H1 (cell line): ENCODE results near the gene IFNK. TPM values are rescaled to one million over a fixed set of nuclear protein-coding genes. Genes with fewer than 3 reads are reported as not detected.

Experiments used
- CTCF ChIA-PET: fragments of 300-600 bp; sonication (Branson Sonifier 250); formaldehyde crosslinking; loops from one replicate; lab custom pipeline; 2021; ENCODE audit not compliant: partially characterized antibody; lab: Charles Lee
- POLR2A ChIA-PET: fragments of 300-600 bp; sonication (Branson Sonifier 250); formaldehyde crosslinking; loops from one replicate; lab custom pipeline; 2021; ENCODE audit warnings: inconsistent platforms; ENCODE audit not compliant: partially characterized antibody; lab: Charles Lee
- DNase-seq, 2 experiments: peaks; one replicate each; pipeline versions ENCODE4 v3.0.0 to v3.0.0-alpha.2; 2010 to 2022; ENCODE audit warnings: low spot score in 2 of 2, low read depth in 1 of 2, mixed read lengths in 1 of 2
- FAIRE-seq: peaks from 2 replicates; lab custom pipeline; 2011; peaks lifted over from hg19 to GRCh38; lab: Jason Lieb, UNC
- H2AFZ ChIP-seq: 2 replicates; pipeline ENCODE4 v1.8.1; 2012; ENCODE audit warnings: low read length, inconsistent platforms
- H2AK5ac ChIP-seq: 2 replicates; pipeline ENCODE4 v1.6.1; 2013; ENCODE audit warnings: low read depth, low read length
- H2BK120ac ChIP-seq: replicated peaks from 2 replicates; pipeline ENCODE3; 2013; ENCODE audit warnings: low read depth, low read length, inconsistent platforms
- H2BK12ac ChIP-seq: 2 replicates; pipeline ENCODE4 v1.6.1; 2013; ENCODE audit warnings: low read depth, low read length
- H2BK15ac ChIP-seq: 2 replicates; pipeline ENCODE4 v1.6.1; 2013; ENCODE audit warnings: low read length
- H2BK20ac ChIP-seq: 2 replicates; pipeline ENCODE4 v1.6.1; 2013; ENCODE audit warnings: low read length
- H2BK5ac ChIP-seq: 2 replicates; pipeline ENCODE4 v1.6.1; 2013; ENCODE audit warnings: low read depth, low read length
- H3K14ac ChIP-seq: 2 replicates; pipeline ENCODE4 v1.6.1; 2013; ENCODE audit warnings: inconsistent platforms; ENCODE audit not compliant: insufficient read length
- H3K18ac ChIP-seq: 2 replicates; pipeline ENCODE4 v1.6.1; 2013; ENCODE audit warnings: low read length; ENCODE audit errors: extremely low read depth
- H3K23ac ChIP-seq: 2 replicates; pipeline ENCODE4 v1.6.1; 2013; ENCODE audit warnings: inconsistent platforms; ENCODE audit not compliant: insufficient read length
- H3K23me2 ChIP-seq: 2 replicates; pipeline ENCODE4 v1.6.1; 2013; ENCODE audit warnings: low read depth, low read length
- H3K27ac ChIP-seq: 2 replicates; pipeline ENCODE4 v1.6.1; 2011; ENCODE audit warnings: low read depth, low read length, inconsistent platforms
- H3K27me3 ChIP-seq, 4 experiments: replicated peaks in 1 of 4; 1 replicate in 1 of 4; 2 replicates in 3 of 4; pipeline versions ENCODE4 v1.6.1 to v1.8.1; 2011 to 2013; ENCODE audit warnings: low read length in 3 of 4, mild to moderate bottlenecking in 3 of 4, inconsistent platforms in 2 of 4, mixed read lengths in 2 of 4, moderate library complexity in 1 of 4; ENCODE audit not compliant: control insufficient read depth in 3 of 4, insufficient read depth in 3 of 4; ENCODE audit errors: extremely low read depth in 1 of 4
- H3K36me3 ChIP-seq, 4 experiments: 2 replicates each; pipeline versions ENCODE4 v1.6.1 to v1.8.1; 2011 to 2013; ENCODE audit warnings: mild to moderate bottlenecking in 4 of 4, low read length in 3 of 4, moderate library complexity in 2 of 4, control low read depth in 1 of 4, inconsistent platforms in 1 of 4; ENCODE audit not compliant: insufficient read depth in 4 of 4, control insufficient read depth in 2 of 4
- H3K4ac ChIP-seq: replicated peaks from 2 replicates; pipeline ENCODE3; 2013; ENCODE audit warnings: low read length, low read depth, mixed read lengths, inconsistent platforms; ENCODE audit not compliant: insufficient read length
- H3K4me1 ChIP-seq, 4 experiments: replicated peaks in 1 of 4; 1 replicate in 1 of 4; 2 replicates in 3 of 4; pipeline versions ENCODE4 v1.6.1 to v1.8.1; 2011 to 2013; ENCODE audit warnings: low read length in 3 of 4, inconsistent platforms in 2 of 4, mixed read lengths in 1 of 4; ENCODE audit not compliant: insufficient read depth in 4 of 4, control insufficient read depth in 3 of 4
- H3K4me2 ChIP-seq, 2 experiments: 2 replicates each; pipeline versions ENCODE4 v1.6.1 to v1.8.1; 2011 to 2013; ENCODE audit warnings: low read depth in 2 of 2, low read length in 2 of 2, control low read depth in 1 of 2, inconsistent platforms in 1 of 2, mild to moderate bottlenecking in 1 of 2; ENCODE audit not compliant: insufficient read depth in 1 of 2
- H3K4me3 ChIP-seq, 4 experiments: fragments of 200-600, 300-600 bp in 1 of 4; sonication (generic), shearing (Covaris generic), sonication (Bioruptor Twin) in 1 of 4; 2 replicates each; pipeline versions ENCODE4 v1.5.1 to v1.8.1; 2011 to 2016; ENCODE audit warnings: low read length in 4 of 4, low read depth in 3 of 4, control low read depth in 2 of 4, inconsistent platforms in 2 of 4, mild to moderate bottlenecking in 2 of 4, mixed read lengths in 1 of 4, moderate library complexity in 1 of 4; ENCODE audit not compliant: insufficient read depth in 2 of 4; ENCODE audit errors: extremely low read depth in 1 of 4
- H3K56ac ChIP-seq: replicated peaks from 2 replicates; pipeline ENCODE3; 2013; ENCODE audit warnings: low read depth, mild to moderate bottlenecking, mixed read lengths, low read length, inconsistent platforms; ENCODE audit not compliant: insufficient read length
- H3K79me1 ChIP-seq: 2 replicates; pipeline ENCODE4 v1.6.1; 2013; ENCODE audit warnings: low read depth, low read length, control low read depth
- H3K79me2 ChIP-seq, 2 experiments: 2 replicates each; pipeline versions ENCODE4 v1.6.1 to v1.8.1; 2012 to 2013; ENCODE audit warnings: low read length in 2 of 2, mild to moderate bottlenecking in 2 of 2, inconsistent platforms in 1 of 2; ENCODE audit not compliant: insufficient read depth in 2 of 2, control insufficient read depth in 1 of 2
- H3K9ac ChIP-seq, 4 experiments: replicated peaks in 1 of 4; 1 replicate in 1 of 4; 2 replicates in 3 of 4; pipeline versions ENCODE4 v1.6.1 to v1.8.1; 2011 to 2013; ENCODE audit warnings: low read depth in 3 of 4, low read length in 3 of 4, control low read depth in 2 of 4, mild to moderate bottlenecking in 2 of 4, moderate library complexity in 2 of 4, inconsistent platforms in 1 of 4; ENCODE audit errors: extremely low read depth in 1 of 4
- H3K9me3 ChIP-seq, 2 experiments: 2 replicates each; pipeline versions ENCODE4 v1.6.1 to v1.8.1; 2012 to 2013; ENCODE audit warnings: mild to moderate bottlenecking in 2 of 2, moderate library complexity in 2 of 2, control low read depth in 1 of 2, inconsistent platforms in 1 of 2, low read depth in 1 of 2, low read length in 1 of 2, mixed read lengths in 1 of 2; ENCODE audit not compliant: insufficient read depth in 2 of 2
- H4K20me1 ChIP-seq, 2 experiments: replicated peaks in 1 of 2; 2 replicates each; pipeline versions ENCODE3 to v1.8.1; 2011 to 2013; ENCODE audit warnings: inconsistent platforms in 2 of 2, low read length in 2 of 2, mild to moderate bottlenecking in 1 of 2; ENCODE audit not compliant: insufficient read depth in 2 of 2, control insufficient read depth in 1 of 2
- H4K5ac ChIP-seq: 2 replicates; pipeline ENCODE4 v1.6.1; 2013; ENCODE audit warnings: low read length, low read depth, mixed read lengths, inconsistent platforms; ENCODE audit not compliant: insufficient read length
- H4K8ac ChIP-seq: 2 replicates; pipeline ENCODE4 v1.8.0; 2013; ENCODE audit warnings: mild to moderate bottlenecking, moderate library complexity, low read length, inconsistent platforms; ENCODE audit not compliant: insufficient read depth; ENCODE audit errors: extremely low read depth
- H4K91ac ChIP-seq: replicated peaks from 2 replicates; pipeline ENCODE3; 2013; ENCODE audit warnings: low read length, mixed read lengths, inconsistent platforms; ENCODE audit not compliant: insufficient read length
- ATF3 ChIP-seq: IDR thresholded peaks from 2 replicates; pipeline ENCODE4 v1.6.1; 2011; ENCODE audit warnings: low read depth, mild to moderate bottlenecking, low read length; ENCODE audit not compliant: insufficient read depth
- BACH1 ChIP-seq: IDR thresholded peaks from 2 replicates; pipeline ENCODE4 v1.6.1; 2012; ENCODE audit warnings: low read length, improper control_type of control experiment
- FOSL1 ChIP-seq: IDR thresholded peaks from 2 replicates; pipeline ENCODE4 v1.6.1; 2011; ENCODE audit warnings: mild to moderate bottlenecking, low read depth, low read length, moderate library complexity; ENCODE audit not compliant: insufficient read depth
- HDAC2 ChIP-seq, 2 experiments: fragments of 300-600 bp in 1 of 2; sonication (generic) in 1 of 2; IDR thresholded peaks; 2 replicates each; pipeline ENCODE4 v1.6.1; 2011 to 2012; ENCODE audit warnings: low read depth in 2 of 2, low read length in 2 of 2, mild to moderate bottlenecking in 2 of 2, moderate library complexity in 2 of 2, borderline replicate concordance in 1 of 2, inconsistent platforms in 1 of 2
- MAX ChIP-seq: IDR thresholded peaks from 2 replicates; pipeline ENCODE4 v1.6.1; 2012; ENCODE audit warnings: inconsistent platforms
- PHF8 ChIP-seq: fragments of 200-600 bp; sonication (generic); conservative IDR thresholded peaks from 2 replicates; pipeline ENCODE4 v1.7.1; 2012; ENCODE audit warnings: low read depth, mild to moderate bottlenecking, inconsistent platforms, low read length, moderate library complexity
- POLR2AphosphoS5 ChIP-seq: IDR thresholded peaks from 2 replicates; pipeline ENCODE4 v1.6.1; 2011; ENCODE audit warnings: low read depth, low read length
- TAF1 ChIP-seq: IDR thresholded peaks from 2 replicates; pipeline ENCODE4 v1.6.1; 2011; ENCODE audit warnings: mild to moderate bottlenecking, low read depth, low read length
- ZNF274 ChIP-seq: IDR thresholded peaks from 2 replicates; pipeline ENCODE4 v1.7.0; 2012; ENCODE audit warnings: low read length, borderline replicate concordance; ENCODE audit errors: extremely low read depth
- WGBS, 2 experiments: shearing (Covaris generic) in 1 of 2; methylation state at CpG; one replicate each; pipeline versions ENCODE4 v1.1.6 to v1.1.7; 2013 to 2015; ENCODE audit warnings: low lambda C conversion rate in 2 of 2, mixed read lengths in 2 of 2, inconsistent platforms in 1 of 2, low coverage in 1 of 2, missing lambda C conversion rate in 1 of 2; ENCODE audit not compliant: insufficient replicate concordance in 2 of 2, insufficient coverage in 1 of 2, insufficient read length in 1 of 2; ENCODE audit errors: extremely low coverage in 1 of 2, missing lambda C conversion rate in 1 of 2; 5-methylcytosine and 5-hydroxymethylcytosine counted together
- polyA plus RNA-seq, 7 experiments: library from polyadenylated mRNA; depleted of rRNA in 3 of 7; stranded (reverse) in 5 of 7; unstranded in 2 of 7; fragments of >200 nt in 5 of 7; fragments of 200-250 nt in 2 of 7; gene quantifications; 1 replicate in 5 of 7; 2 replicates in 1 of 7; 4 replicates in 1 of 7; pipeline versions ENCODE4 v1.2.1 to v1.2.3, GENCODE V29; 2011 to 2013; ENCODE audit warnings: missing spikeins in 2 of 7, mixed read lengths in 2 of 7
- total RNA-seq: library from RNA; stranded (reverse); fragmentation: NEBNext Ultra II Directional; extraction: Animal tissue kit (Norgen Biotek cat#: 25700); gene quantifications from 2 replicates; pipeline ENCODE4 v1.2.1, GENCODE V29; 2021

Gene IFNK
- total and polyA plus RNA-seq, 2 of the 8 experiments (the other 6 are each of a cell fraction or from before 2014, with no cell fraction given), result not detected

- H4K91ac ChIP-seq, result no peak overlapping the region
- CTCF ChIA-PET, result interaction anchor here (0.7 to 3.1 kb wide), 13 partner anchors 8 to 432 kb away, joined by 3 to 21 read pairs (median 4); no protein-coding TSS in a partner anchor
- no peak overlapping the region for H3K4ac ChIP-seq
These were observed 10.6 kb downstream of the IFNK start for GRCh38 chr9:27534658-27535209.

More at GRCh38 chr9:27534658-27535209, 10.6 kb downstream of the IFNK start:
- H3K23me2 ChIP-seq, result no peaks in the 10 kb centered on the region; the same call in 1 of the 2 replicates
- H3K4me1 ChIP-seq, result peaks cover 0 to 5% (median 0%) of the 10 kb centered on the region in 4 experiments; a peak in 3 of 7 replicates
- H2BK20ac ChIP-seq, result no peak overlapping the region
- no peak overlapping the region for H4K5ac ChIP-seq
- H4K20me1 ChIP-seq, result no peaks in the 10 kb centered on the region
- H2AK5ac ChIP-seq, result no peak overlapping the region
- H3K36me3 ChIP-seq, result no peaks in the 10 kb centered on the region
- FAIRE-seq, result no peak
- POLR2A ChIA-PET, result interaction anchor here (1.0 kb wide), 1 partner anchor 12 kb away, joined by 4 read pairs; no protein-coding TSS in a partner anchor
- H2BK12ac ChIP-seq, result no peak overlapping the region
- no peak overlapping the region for H3K9ac ChIP-seq
- H3K18ac ChIP-seq, result no peak overlapping the region
- H2AFZ ChIP-seq, result no peak overlapping the region
- H2BK5ac ChIP-seq, result no peak overlapping the region
- H3K4me2 ChIP-seq, result no peak overlapping the region
- TF ChIP-seq TAF1, result no peak
- TF ChIP-seq POLR2AphosphoS5, result no peak
- TF ChIP-seq MAX, result no peak
- no peak for TF ChIP-seq ATF3
- TF ChIP-seq ZNF274, result no peak
- TF ChIP-seq BACH1, result no peak
- no peak for TF ChIP-seq HDAC2 (IDR thresholded peaks at IDR 0.05; ENCODE audit: borderline replicate concordance in 1 of 2, low read depth in 2 of 2, low read length in 2 of 2)
- no peak for TF ChIP-seq FOSL1
- no peak for TF ChIP-seq PHF8
- no peaks in the 10 kb centered on the region for H3K27me3 ChIP-seq
- H3K79me2 ChIP-seq, result no peaks in the 10 kb centered on the region
- H3K79me1 ChIP-seq, result no peaks in the 10 kb centered on the region
- H3K23ac ChIP-seq, result no peak overlapping the region
- H3K27ac ChIP-seq, result no peak overlapping the region
- no peak overlapping the region for H2BK120ac ChIP-seq
- no peak overlapping the region for H4K8ac ChIP-seq
- H3K14ac ChIP-seq, result no peak overlapping the region
- H2BK15ac ChIP-seq, result no peak overlapping the region
- no peak overlapping the region for H3K56ac ChIP-seq
- no peak for DNase-seq
- no peak overlapping the region for H3K4me3 ChIP-seq
- H3K9me3 ChIP-seq, result no peaks in the 10 kb centered on the region
- WGBS, 2 experiments, result 93% methylated on average over 3 of the region's 3 CpGs; no CpG with 5 or more reads in 1 of the 2 experiments
